SK-N-SH (cell line): ENCODE results near the gene ADAMTS14.
"Not testable (repeated sequence)": the region's sequence is repeated elsewhere in the genome, so short reads cannot be mapped to it uniquely, and the experiment has no call there.

ENCODE experiments used
- CHD2 ChIP-seq: fragments of 150-350 bp; IDR thresholded peaks from 2 replicates; pipeline ENCODE4 v1.6.1; 2018; ENCODE audit warnings: low read length; ENCODE audit not compliant: partially characterized antibody
- EP300 ChIP-seq, 2 experiments: IDR thresholded peaks; 2 replicates each; pipeline versions ENCODE4 v1.4.0 to v1.6.1; 2012; ENCODE audit warnings: borderline replicate concordance in 1 of 2, low read depth in 1 of 2, low read length in 1 of 2
- EZH2phosphoT487 ChIP-seq: fragments of 200-600 bp; sonication (generic); IDR thresholded peaks from 2 replicates; pipeline ENCODE4 v1.6.1; 2017; ENCODE audit warnings: low read depth, mixed run types, mild to moderate bottlenecking, antibody characterized with exemption, moderate library complexity, borderline replicate concordance
- FOXJ3 ChIP-seq: sonication (generic); formaldehyde crosslinking; IDR thresholded peaks from 2 replicates; pipeline ENCODE4 v1.5.1; 2020; ENCODE audit warnings: mild to moderate bottlenecking, missing genetic modification reagents
- MXI1 ChIP-seq: IDR thresholded peaks from 2 replicates; pipeline ENCODE4 v1.6.1; 2012; ENCODE audit warnings: mild to moderate bottlenecking, low read depth, low read length, improper control_type of control experiment
- POLR2AphosphoS5 ChIP-seq: IDR thresholded peaks from 2 replicates; pipeline ENCODE4 v1.6.1; 2012; ENCODE audit warnings: low read depth, low read length
- RXRA ChIP-seq: IDR thresholded peaks from 2 replicates; pipeline ENCODE4 v1.4.0; 2012; ENCODE audit warnings: low read depth, mild to moderate bottlenecking, borderline replicate concordance
- TCF12 ChIP-seq: IDR thresholded peaks from 2 replicates; pipeline ENCODE4 v1.4.0; 2012
- TF ChIP-seq, protein P1 (sequence below): fragments of 200-600 bp; sonication (generic); IDR thresholded peaks from 2 replicates; pipeline ENCODE4 v1.6.1; 2017; ENCODE audit warnings: antibody characterized with exemption, mild to moderate bottlenecking, moderate library complexity
- TF ChIP-seq, protein P2 (sequence below): IDR thresholded peaks from 2 replicates; pipeline ENCODE4 v1.4.0; 2012; ENCODE audit warnings: low read depth
- TF ChIP-seq, protein P3 (sequence below): IDR thresholded peaks from 2 replicates; pipeline ENCODE4 v1.6.1; 2012; ENCODE audit warnings: mild to moderate bottlenecking, low read depth, low read length, moderate library complexity

- TF ChIP-seq, protein P1, sequence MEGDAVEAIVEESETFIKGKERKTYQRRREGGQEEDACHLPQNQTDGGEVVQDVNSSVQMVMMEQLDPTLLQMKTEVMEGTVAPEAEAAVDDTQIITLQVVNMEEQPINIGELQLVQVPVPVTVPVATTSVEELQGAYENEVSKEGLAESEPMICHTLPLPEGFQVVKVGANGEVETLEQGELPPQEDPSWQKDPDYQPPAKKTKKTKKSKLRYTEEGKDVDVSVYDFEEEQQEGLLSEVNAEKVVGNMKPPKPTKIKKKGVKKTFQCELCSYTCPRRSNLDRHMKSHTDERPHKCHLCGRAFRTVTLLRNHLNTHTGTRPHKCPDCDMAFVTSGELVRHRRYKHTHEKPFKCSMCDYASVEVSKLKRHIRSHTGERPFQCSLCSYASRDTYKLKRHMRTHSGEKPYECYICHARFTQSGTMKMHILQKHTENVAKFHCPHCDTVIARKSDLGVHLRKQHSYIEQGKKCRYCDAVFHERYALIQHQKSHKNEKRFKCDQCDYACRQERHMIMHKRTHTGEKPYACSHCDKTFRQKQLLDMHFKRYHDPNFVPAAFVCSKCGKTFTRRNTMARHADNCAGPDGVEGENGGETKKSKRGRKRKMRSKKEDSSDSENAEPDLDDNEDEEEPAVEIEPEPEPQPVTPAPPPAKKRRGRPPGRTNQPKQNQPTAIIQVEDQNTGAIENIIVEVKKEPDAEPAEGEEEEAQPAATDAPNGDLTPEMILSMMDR = not testable (repeated sequence)
- not testable (repeated sequence) for TF ChIP-seq TCF12; EP300 (IDR thresholded peaks at IDR 0.05; ENCODE audit: borderline replicate concordance in 1 of 2, low read depth in 1 of 2, low read length in 1 of 2); FOXJ3 (CRISPR knock-in tag); MXI1; EZH2phosphoT487; RXRA; CHD2; POLR2AphosphoS5
- TF ChIP-seq, protein P2, sequence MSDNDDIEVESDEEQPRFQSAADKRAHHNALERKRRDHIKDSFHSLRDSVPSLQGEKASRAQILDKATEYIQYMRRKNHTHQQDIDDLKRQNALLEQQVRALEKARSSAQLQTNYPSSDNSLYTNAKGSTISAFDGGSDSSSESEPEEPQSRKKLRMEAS = not testable (repeated sequence)
- TF ChIP-seq, protein P3, sequence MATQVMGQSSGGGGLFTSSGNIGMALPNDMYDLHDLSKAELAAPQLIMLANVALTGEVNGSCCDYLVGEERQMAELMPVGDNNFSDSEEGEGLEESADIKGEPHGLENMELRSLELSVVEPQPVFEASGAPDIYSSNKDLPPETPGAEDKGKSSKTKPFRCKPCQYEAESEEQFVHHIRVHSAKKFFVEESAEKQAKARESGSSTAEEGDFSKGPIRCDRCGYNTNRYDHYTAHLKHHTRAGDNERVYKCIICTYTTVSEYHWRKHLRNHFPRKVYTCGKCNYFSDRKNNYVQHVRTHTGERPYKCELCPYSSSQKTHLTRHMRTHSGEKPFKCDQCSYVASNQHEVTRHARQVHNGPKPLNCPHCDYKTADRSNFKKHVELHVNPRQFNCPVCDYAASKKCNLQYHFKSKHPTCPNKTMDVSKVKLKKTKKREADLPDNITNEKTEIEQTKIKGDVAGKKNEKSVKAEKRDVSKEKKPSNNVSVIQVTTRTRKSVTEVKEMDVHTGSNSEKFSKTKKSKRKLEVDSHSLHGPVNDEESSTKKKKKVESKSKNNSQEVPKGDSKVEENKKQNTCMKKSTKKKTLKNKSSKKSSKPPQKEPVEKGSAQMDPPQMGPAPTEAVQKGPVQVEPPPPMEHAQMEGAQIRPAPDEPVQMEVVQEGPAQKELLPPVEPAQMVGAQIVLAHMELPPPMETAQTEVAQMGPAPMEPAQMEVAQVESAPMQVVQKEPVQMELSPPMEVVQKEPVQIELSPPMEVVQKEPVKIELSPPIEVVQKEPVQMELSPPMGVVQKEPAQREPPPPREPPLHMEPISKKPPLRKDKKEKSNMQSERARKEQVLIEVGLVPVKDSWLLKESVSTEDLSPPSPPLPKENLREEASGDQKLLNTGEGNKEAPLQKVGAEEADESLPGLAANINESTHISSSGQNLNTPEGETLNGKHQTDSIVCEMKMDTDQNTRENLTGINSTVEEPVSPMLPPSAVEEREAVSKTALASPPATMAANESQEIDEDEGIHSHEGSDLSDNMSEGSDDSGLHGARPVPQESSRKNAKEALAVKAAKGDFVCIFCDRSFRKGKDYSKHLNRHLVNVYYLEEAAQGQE = not testable (repeated sequence)
These were observed 95.8 kb downstream of the ADAMTS14 start for GRCh38 chr10:70768026-70768685.
